Body of pancreas (tissue), 4 donors: Measurements from ENCODE around the gene TUBA3D.
"Not testable (repeated sequence)": the region's sequence is repeated elsewhere in the genome, so short reads cannot be mapped to it uniquely, and the experiment has no call there.

ENCODE experiments used
- CTCF ChIP-seq, 7 experiments: fragments of 450-650 bp in 4 of 7; fragments of 200-600 bp in 3 of 7; sonication (generic) in 3 of 7; IDR thresholded peaks; one replicate each; pipeline ENCODE4 v1.5.1; 2016 to 2019; ENCODE audit warnings: antibody characterized with exemption in 7 of 7
- POLR2A ChIP-seq, 3 donors: fragments of 450-650 bp; IDR thresholded peaks; one replicate each; pipeline ENCODE4 v1.6.1; 2016; ENCODE audit warnings: antibody characterized with exemption in 3 of 3, mild to moderate bottlenecking in 2 of 3

- not testable (repeated sequence) for TF ChIP-seq CTCF, POLR2A (IDR thresholded peaks at IDR 0.05)
Measured at GRCh38 chr2:131471624-131472023, 4.3 kb upstream of the TUBA3D start.
